Activated CD8-positive, alpha-beta memory T cell treated with anti-CD3 and anti-CD28 coated beads, Interleukin-2, amount 50 U/mL, for 1 hour (primary cell): Measurements from ENCODE around the gene SCAF4.
"Not testable (repeated sequence)": the region's sequence is repeated elsewhere in the genome, so short reads cannot be mapped to it uniquely, and the experiment has no call there.

Experiments used
- DNase-seq: peaks from one replicate; pipeline ENCODE4 v3.0.0-alpha.2; 2020; ENCODE audit errors: extremely low read depth

SCAF4 gene

DNA sequence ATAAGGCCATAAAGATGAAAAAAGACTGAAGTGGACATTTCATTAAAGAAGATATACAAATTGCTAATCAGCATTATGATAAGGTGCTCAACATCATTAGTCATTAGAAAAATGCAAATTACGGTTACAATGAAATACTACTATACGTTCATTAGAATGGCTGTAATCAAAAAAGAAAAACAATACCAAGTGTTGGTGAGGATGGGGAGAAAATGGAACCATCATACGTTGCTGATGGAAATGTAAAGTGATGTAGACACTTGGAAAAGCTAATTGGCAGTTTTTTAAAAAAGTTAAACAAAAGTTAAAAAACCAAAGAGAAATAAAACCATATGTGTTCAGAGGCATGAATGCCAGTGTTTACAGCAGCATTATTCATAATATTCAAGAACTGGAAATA lies 81.0 kb downstream of the SCAF4 start:
- no peak for DNase-seq

DNA sequence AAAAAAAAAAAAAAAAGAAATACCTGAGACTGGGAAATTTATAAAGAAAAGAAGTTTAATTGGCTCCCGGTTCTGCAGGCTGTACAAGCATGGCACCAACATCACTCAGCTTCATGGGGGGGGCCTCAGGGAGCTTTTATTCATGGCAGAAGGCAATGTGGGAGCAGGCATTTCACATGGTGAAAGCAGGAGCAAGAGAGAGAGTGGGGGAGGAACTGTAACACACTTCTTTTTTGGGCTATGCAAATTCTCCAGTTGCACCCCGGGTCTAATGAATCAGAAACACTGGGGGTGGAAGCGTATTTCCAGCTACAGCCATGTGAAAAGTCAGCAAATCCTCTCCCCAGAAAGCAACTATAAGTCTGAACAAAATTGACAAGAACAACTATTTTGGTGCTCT lies 84.3 kb downstream of the SCAF4 start:
- no peak for DNase-seq

- DNase-seq: no peak
These were observed 87.3 kb downstream of the SCAF4 start for GRCh38 chr21:31644643-31645042.

GRCh38 chr21:31641416-31641922 lies 90.4 kb downstream of the SCAF4 start:
- DNase-seq: no peak

- DNase-seq: no peak
These were observed 95.0 kb downstream of the SCAF4 start for GRCh38 chr21:31636874-31637273.

DNA sequence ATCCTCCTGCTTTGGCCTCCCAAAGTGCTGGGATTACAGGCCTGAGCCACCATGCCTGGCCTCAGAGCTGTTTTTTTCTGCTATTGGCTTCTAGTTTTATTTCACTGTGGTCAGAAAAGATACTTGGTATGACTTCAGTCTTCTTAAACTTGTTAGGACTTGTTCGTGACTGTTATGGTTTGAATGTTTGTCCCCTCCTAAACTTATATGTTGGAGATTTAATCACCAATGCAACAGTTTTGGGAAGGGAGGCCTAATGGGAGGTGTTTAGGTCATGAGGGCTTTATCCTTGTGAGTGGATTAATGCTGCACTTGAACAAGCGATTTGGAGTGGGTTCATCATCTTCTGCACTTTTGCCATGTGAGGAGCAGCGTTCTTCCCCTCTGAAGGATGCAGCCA lies 96.9 kb downstream of the SCAF4 start:
- DNase-seq: no peak

DNA sequence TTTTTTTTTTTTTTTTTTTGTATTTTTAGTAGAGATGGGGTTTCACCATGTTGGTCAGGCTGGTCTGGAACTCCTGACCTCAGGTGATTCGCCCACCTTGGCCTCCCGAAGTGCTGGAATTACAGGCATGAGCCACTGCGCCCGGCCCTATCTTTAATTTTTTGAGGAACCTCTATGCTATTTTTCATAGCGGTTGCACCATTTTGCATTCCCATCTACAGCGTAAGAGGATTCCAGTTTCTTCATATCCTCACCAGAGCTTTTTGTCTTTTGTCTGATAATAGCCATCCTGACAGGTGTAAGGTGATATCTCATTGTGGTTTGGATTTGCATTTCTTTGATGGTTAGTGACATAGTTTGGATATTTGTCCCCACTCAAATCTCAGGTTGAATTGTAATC lies 100.0 kb downstream of the SCAF4 start:
- not testable (repeated sequence) for DNase-seq

- DNase-seq: no peak
These were observed 101.8 kb downstream of the SCAF4 start for GRCh38 chr21:31629972-31630711.

DNA sequence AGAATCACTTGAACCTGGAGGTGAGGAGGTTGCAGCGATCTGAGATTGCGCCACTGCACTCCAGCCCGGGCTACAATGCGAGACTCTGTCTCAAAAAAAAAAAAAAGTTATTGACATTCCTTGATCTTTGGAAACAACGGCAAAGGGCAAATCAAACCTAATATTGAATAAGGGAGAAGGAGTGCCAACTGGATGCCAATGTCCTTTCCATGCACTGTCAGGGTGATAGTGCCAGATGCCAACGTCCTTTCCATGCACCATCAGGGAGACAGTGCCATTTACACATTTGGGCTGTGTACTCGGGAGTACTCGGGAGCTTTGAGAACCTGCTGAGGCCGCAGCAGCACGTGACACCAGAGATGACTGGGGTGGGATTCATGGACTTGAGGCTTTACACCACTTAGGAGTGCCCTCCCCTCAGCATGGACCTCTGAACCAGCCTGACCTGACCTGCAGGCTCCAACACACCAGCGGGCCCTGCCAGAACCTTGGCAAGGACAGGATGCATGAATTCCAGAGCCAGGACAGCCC lies 106.9 kb downstream of the SCAF4 start:
- no peak for DNase-seq

DNA sequence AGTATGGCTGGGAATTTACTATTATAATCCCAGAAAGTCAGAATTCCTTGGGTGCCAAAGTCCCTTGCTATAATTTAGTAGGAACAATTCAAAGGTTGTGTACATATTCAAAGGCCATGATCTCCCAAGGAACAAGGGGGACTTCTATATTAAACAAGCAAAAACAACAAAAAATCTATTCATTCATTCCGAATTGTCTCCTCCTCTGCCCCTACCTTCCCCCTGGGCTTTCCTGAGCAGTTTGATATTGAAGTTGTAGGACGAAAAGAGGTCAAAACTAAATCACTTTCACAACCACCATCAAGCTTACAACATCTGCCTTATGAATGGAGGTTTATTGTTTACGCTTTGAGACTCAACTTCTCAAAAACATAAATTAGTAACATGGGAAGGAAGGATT lies 107.7 kb downstream of the SCAF4 start:
- no peak for DNase-seq

- DNase-seq: no peak
These were observed 108.3 kb downstream of the SCAF4 start for GRCh38 chr21:31623664-31624063.

- DNase-seq: no peak
These were observed 109.5 kb downstream of the SCAF4 start for GRCh38 chr21:31622397-31622796.
